ENCODE measurements around the gene SETD2.

SETD2 gene

DNA sequence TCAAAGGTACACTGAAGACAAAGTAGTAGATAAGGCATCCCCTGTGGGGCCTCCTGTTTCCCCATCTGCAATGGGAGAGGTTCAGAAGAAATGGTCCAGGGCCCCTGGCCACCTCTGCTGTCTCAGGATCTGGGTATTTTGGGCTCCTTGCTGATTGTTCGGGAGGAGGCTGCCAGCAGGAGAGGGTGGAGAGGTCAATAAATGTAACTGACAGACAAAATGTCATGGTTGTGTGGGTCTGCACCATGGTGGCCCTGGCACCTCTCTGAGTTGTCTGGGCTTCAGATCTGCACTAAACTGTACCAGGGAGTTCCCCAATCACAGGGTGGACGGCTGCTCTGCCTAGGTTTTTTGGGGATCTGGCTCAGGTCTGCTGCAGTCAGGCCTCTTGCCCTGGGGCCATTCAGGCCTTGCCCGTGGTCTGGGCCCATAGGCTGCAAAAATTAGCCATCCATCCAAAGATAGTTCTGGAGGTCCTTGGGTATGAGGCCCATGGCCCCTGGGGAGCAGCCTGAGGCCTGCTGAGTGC lies 177.1 kb downstream of the SETD2 start:
- TF ChIP-seq, protein P1, sequence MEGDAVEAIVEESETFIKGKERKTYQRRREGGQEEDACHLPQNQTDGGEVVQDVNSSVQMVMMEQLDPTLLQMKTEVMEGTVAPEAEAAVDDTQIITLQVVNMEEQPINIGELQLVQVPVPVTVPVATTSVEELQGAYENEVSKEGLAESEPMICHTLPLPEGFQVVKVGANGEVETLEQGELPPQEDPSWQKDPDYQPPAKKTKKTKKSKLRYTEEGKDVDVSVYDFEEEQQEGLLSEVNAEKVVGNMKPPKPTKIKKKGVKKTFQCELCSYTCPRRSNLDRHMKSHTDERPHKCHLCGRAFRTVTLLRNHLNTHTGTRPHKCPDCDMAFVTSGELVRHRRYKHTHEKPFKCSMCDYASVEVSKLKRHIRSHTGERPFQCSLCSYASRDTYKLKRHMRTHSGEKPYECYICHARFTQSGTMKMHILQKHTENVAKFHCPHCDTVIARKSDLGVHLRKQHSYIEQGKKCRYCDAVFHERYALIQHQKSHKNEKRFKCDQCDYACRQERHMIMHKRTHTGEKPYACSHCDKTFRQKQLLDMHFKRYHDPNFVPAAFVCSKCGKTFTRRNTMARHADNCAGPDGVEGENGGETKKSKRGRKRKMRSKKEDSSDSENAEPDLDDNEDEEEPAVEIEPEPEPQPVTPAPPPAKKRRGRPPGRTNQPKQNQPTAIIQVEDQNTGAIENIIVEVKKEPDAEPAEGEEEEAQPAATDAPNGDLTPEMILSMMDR (IDR thresholded peaks at IDR 0.05; ENCODE audit: insufficient read depth, missing control alignments) = no peak
- DNase-seq (ENCODE audit: insufficient read length, low spot score) (no peak), FAIRE-seq (no peak)

DNA sequence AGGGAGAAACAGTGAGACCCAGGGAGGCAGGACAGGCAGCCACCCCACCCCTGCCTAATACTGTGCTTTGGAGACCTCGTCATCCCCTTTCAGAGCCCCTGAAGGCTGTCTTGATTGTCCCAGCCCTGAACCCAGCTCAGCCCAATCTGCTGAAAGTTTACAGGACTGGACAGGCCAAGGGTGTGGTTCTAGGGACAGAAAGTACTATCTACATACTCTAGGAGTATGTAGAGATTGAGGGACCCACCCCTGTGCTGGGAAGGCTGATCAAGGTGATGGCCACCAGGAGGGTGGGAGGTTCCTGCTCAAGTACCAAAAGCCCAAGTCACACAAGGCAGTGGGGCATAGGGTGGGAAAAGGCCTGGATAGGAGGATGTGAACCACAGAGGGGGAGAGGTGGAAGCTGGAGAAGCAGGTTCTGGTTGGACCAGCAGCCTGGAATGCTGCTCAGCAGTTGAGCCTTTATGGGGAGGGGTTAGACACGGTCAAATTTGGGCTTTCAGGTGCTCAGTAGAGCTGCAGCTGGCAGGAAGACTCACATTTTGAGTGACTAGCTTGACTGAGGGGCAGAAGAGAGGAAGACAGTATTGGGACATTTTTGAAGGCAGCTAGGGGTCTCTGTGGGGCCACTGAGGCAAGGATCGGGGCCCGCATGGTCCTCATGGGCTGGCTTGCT lies 177.7 kb downstream of the SETD2 start:
- FAIRE-seq = no peak
- no peak for DNase-seq (ENCODE audit: insufficient read length, low spot score)
- TF ChIP-seq, protein P1 (IDR thresholded peaks at IDR 0.05; ENCODE audit: insufficient read depth, missing control alignments) = no peak

DNA sequence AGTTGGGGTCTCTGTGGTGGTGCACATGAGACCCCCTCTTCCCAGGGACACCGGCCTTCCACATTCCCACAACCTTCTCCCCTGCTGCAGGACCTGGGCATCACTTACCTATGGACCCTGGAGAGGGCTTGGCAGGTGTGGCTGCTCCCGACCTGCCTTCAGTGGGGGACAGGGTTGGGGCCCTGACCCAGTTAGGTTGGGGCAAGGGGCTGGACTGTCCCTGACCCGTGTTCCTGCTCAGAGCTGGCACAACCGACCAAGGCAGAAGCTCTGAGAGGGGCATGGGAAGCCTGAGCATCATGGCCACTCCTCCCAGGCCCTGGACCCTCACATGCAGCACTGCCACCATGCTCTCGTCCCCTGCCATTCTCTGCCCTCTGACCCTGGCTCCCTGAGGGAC lies 178.3 kb downstream of the SETD2 start:
- FAIRE-seq (no peak), DNase-seq (ENCODE audit: insufficient read length, low spot score) (no peak)
- TF ChIP-seq, protein P1 (IDR thresholded peaks at IDR 0.05; ENCODE audit: insufficient read depth, missing control alignments) = no peak

DNA sequence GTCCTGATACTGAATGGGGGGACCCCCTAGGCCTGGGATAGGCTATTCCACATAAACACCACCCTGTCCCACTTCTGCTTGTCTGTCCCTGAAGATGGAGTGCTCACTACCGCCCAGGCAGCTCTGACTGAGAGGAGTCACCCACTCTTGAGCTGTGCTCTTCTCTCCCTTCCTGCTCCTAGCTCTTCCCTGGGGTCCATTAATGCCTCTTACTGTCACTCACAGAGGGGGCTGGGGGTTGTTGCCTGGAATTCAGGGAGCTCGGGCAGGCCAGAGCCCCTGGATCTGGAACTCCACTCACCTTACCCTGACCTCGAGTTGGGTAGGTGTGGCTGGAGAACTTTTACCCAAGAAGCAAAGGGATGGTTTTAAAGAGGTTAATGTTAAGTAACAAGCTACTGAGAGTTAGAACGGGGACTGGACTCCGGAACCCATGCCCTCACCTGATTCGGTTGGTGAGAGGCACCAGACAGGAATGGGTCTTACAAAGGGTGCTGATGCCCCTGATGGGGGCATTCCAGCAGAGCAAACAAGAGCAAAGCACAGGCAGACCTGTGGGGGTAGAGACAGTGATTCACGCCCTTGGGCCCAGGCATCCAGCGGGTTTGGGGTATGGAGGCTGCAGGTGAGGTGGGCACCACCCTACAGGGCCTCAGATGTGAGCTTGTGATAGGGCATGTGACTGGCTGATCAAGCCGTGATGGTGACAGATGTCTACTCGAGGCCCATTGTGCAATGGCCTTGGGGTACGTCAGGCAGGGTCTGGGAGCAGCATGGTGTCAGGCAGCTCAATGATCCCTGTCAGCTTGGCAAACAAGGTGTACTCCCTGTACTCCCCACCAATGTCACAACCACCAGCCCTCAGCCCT lies 179.1 kb downstream of the SETD2 start:
- FAIRE-seq (no peak), DNase-seq (ENCODE audit: insufficient read length, low spot score) (no peak)
- TF ChIP-seq, protein P1 (IDR thresholded peaks at IDR 0.05; ENCODE audit: insufficient read depth, missing control alignments) = no peak

DNA sequence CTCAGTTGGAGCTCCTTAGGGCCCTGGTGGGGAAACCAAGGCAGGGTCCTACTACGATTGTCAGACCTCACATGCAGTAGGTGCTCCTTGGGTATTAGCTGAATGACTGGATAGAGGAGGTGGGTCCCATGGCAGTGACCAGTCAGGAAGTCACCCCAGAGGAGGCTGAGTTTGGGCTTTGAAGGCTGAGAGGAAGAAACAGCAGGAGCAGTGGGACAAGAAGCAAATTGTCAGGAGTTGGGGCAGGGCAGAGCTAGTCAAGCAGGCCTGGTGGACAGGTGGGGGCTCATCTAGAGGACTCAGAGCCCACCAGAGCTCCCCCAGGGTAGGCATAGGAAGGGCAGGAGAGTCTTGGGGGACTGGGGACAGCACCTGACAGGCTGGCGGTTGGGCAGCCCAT lies 181.4 kb downstream of the SETD2 start:
- no peak for DNase-seq (ENCODE audit: insufficient read length, low spot score)
- FAIRE-seq = no peak
- TF ChIP-seq, protein P1 (IDR thresholded peaks at IDR 0.05; ENCODE audit: insufficient read depth, missing control alignments) = no peak

DNA sequence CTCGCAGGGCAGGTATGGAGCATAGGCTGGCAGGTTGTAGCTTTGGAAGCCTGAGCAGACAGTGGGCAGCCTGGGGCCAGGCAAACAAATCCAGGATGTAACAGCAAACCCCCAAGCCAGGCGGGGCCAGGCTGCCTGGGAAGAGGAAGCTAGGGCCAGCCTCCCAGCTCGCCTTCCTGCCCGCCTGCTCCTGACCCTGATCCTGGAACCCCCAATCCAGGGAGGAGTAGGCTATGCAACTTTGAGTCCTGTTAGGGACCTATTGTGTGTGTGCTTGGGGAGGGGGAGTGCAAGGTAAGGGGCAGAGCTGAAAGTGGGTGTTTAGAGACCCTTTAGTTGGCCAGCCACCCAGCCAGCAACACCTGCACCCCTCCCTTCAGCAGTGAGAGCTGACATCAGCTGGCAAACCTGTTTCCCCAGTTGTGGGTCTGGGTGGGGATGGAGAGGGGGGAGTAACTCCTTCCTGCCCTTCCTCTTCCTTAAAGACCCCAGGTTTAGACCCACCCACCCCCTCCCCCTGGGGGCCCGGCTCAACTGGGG lies 181.9 kb downstream of the SETD2 start:
- DNase-seq (ENCODE audit: insufficient read length, low spot score) = no peak
- FAIRE-seq = no peak
- TF ChIP-seq, protein P1 (IDR thresholded peaks at IDR 0.05; ENCODE audit: insufficient read depth, missing control alignments) = no peak

Measured in D721Med (cell line).